Measurements from ENCODE around the gene RAB40C. TPM values are rescaled to one million over a fixed set of nuclear protein-coding genes. Genes with fewer than 3 reads are reported as not detected.
A peak's percentile ranks its signal among the peaks of the same experiment; 100 is the strongest.

The RAB40C gene
- total RNA-seq, 1 experiment from 2014 or later, result 19.1 TPM

GRCh38 chr16:672851-673250 lies 83.0 kb downstream of the RAB40C start:
- no TSS peak for BruUV-seq (replicated peaks)
- TF ChIP-seq CTCF (IDR thresholded peaks at IDR 0.05; ENCODE audit: insufficient read depth in 1 of 2, low read depth in 1 of 2, low read length in 1 of 2, severe bottlenecking in 1 of 2, unreplicated experiment in 1 of 2), result no peak
- no peak for DNase-seq
- H3K27me3 Mint-ChIP-seq (ENCODE audit: insufficient read depth, unreplicated experiment), result no peaks in the 10 kb centered on the region
- intact Hi-C loops (cut with micrococcal nuclease; ENCODE audit: unreplicated experiment), result no loop called here
- no peaks in the 10 kb centered on the region for H3K9me3 Mint-ChIP-seq (ENCODE audit: unreplicated experiment)
- no peak overlapping the region for H3K27ac Mint-ChIP-seq (ENCODE audit: unreplicated experiment)
- ChIA-PET POLR2A (no interaction called here), CTCF (no interaction called here)
- Histone ChIP-seq H3K36me3 (ENCODE audit: control insufficient read depth, insufficient read depth, low read length) (peaks cover 5% of the 10 kb centered on the region), H3K4me3 (ENCODE audit: low read depth, low read length) (no peak overlapping the region), H3K27me3 (replicated peaks; ENCODE audit: control insufficient read depth, insufficient read depth, low read length) (no peaks in the 10 kb centered on the region), H3K9me3 (no peaks in the 10 kb centered on the region), H3K4me1 (no peaks in the 10 kb centered on the region; the same call in 1 of the 2 replicates)
- H3K4me3 Mint-ChIP-seq (ENCODE audit: unreplicated experiment), result no peak overlapping the region
- H3K36me3 Mint-ChIP-seq (ENCODE audit: insufficient read depth, unreplicated experiment), result peaks cover 17% of the 10 kb centered on the region
- H3K4me1 Mint-ChIP-seq (ENCODE audit: low read depth, unreplicated experiment), result no peaks in the 10 kb centered on the region

- Histone ChIP-seq H3K9me3 (no peaks in the 10 kb centered on the region), H3K4me3 (ENCODE audit: low read depth, low read length) (no peak overlapping the region), H3K36me3 (ENCODE audit: control insufficient read depth, insufficient read depth, low read length) (peaks cover 5% of the 10 kb centered on the region), H3K27me3 (replicated peaks; ENCODE audit: control insufficient read depth, insufficient read depth, low read length) (no peaks in the 10 kb centered on the region), H3K4me1 (no peaks in the 10 kb centered on the region; the same call in 1 of the 2 replicates)
- no peak overlapping the region for H3K4me3 Mint-ChIP-seq (ENCODE audit: unreplicated experiment)
- peaks cover 23% of the 10 kb centered on the region for H3K36me3 Mint-ChIP-seq (ENCODE audit: insufficient read depth, unreplicated experiment)
- POLR2A ChIA-PET, result no interaction called here
- no peak for TF ChIP-seq CTCF (IDR thresholded peaks at IDR 0.05; ENCODE audit: insufficient read depth in 1 of 2, low read depth in 1 of 2, low read length in 1 of 2, severe bottlenecking in 1 of 2, unreplicated experiment in 1 of 2)
- H3K4me1 Mint-ChIP-seq (ENCODE audit: low read depth, unreplicated experiment), result no peaks in the 10 kb centered on the region
- no peak for DNase-seq
- BruUV-seq (replicated peaks), result TSS peak; percentile 28
- intact Hi-C loops (cut with micrococcal nuclease; ENCODE audit: unreplicated experiment), result no loop called here
- no peak overlapping the region for H3K27ac Mint-ChIP-seq (ENCODE audit: unreplicated experiment)
- H3K9me3 Mint-ChIP-seq (ENCODE audit: unreplicated experiment), result no peaks in the 10 kb centered on the region
- H3K27me3 Mint-ChIP-seq (ENCODE audit: insufficient read depth, unreplicated experiment), result no peaks in the 10 kb centered on the region
- CTCF ChIA-PET, result no interaction called here
These were observed 83.6 kb downstream of the RAB40C start for GRCh38 chr16:673399-673991.

- no TSS peak for BruUV-seq (replicated peaks)
- ChIA-PET POLR2A (no interaction called here), CTCF (no interaction called here)
- Mint-ChIP-seq H3K4me1 (ENCODE audit: low read depth, unreplicated experiment) (no peaks in the 10 kb centered on the region), H3K27me3 (ENCODE audit: insufficient read depth, unreplicated experiment) (no peaks in the 10 kb centered on the region), H3K4me3 (ENCODE audit: unreplicated experiment) (no peak overlapping the region), H3K36me3 (ENCODE audit: insufficient read depth, unreplicated experiment) (peaks cover 23% of the 10 kb centered on the region), H3K27ac (ENCODE audit: unreplicated experiment) (no peak overlapping the region), H3K9me3 (ENCODE audit: unreplicated experiment) (no peaks in the 10 kb centered on the region)
- intact Hi-C loops (cut with micrococcal nuclease; ENCODE audit: unreplicated experiment), result no loop called here
- H3K9me3 ChIP-seq, result no peaks in the 10 kb centered on the region
- peaks cover 5% of the 10 kb centered on the region for H3K36me3 ChIP-seq (ENCODE audit: control insufficient read depth, insufficient read depth, low read length)
- no peak overlapping the region for H3K4me3 ChIP-seq (ENCODE audit: low read depth, low read length)
- DNase-seq, result no peak
- no peaks in the 10 kb centered on the region for H3K27me3 ChIP-seq (replicated peaks; ENCODE audit: control insufficient read depth, insufficient read depth, low read length)
- no peak for TF ChIP-seq CTCF (IDR thresholded peaks at IDR 0.05; ENCODE audit: insufficient read depth in 1 of 2, low read depth in 1 of 2, low read length in 1 of 2, severe bottlenecking in 1 of 2, unreplicated experiment in 1 of 2)
- 0 out of 2 replicates have a peak, but pooled peaks cover 6% of the 10 kb centered on the region for H3K4me1 ChIP-seq
These were observed 84.5 kb downstream of the RAB40C start for GRCh38 chr16:674214-674881.

All from Caco-2 (cell line).